ENCODE measurements around the gene KRTAP1-3.

Gene KRTAP1-3

DNA sequence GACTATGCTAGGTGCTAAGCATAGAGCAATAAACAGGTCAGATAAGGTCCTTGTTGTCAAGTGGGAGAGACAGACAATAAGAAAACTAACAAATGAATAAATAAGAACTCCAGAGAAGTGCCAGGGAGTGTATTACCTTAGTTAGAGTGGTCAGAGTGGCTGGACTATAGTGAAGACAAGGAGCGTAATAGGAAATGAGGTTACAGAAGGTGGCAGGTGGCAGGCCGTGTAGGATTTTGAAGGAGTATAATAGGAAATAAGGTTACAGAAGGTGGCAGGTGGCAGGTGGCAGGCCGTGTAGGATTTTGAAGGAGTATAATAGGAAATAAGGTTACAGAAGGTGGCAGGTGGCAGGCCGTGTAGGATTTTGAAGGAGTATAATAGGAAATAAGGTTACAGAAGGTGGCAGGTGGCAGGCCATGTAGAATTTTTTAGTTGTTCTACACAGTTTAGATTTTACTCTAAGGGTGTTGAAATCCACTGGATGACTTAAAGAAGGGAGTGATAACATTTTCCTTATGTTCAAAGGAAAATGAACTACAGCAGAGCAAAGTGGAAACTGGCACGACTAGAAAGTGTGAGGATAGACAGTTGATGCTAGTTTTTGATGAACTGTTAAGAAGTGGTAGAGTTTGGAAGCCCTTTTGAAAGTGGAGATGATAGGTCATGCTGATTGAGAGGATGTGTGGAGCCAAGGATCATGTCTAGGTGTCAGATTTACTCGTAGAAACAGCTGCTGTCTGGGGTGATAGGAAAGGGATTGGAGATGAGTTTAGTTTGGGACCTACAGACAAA, 22.2 kb downstream of the KRTAP1-3 start:
- Histone ChIP-seq H3K27ac (replicated peaks) (no peak overlapping the region), H3K27me3 (ENCODE audit: insufficient read depth, poor library complexity, severe bottlenecking) (peaks cover 2% of the 10 kb centered on the region), H3K4me3 (replicated peaks; ENCODE audit: insufficient read depth, low read length) (no peak overlapping the region)
- no peak for DNase-seq (ENCODE audit: low read depth in 1 of 2, low spot score in 1 of 2)
- TF ChIP-seq SPI1 (IDR thresholded peaks at IDR 0.05; ENCODE audit: borderline replicate concordance, low read depth) (no peak), POLR2AphosphoS5 (IDR thresholded peaks at IDR 0.05; ENCODE audit: low read depth) (no peak), GABPA (IDR thresholded peaks at IDR 0.05; ENCODE audit: low read depth) (no peak), CTCF (IDR thresholded peaks at IDR 0.05; ENCODE audit: insufficient read depth, low read length) (no peak)
- TF ChIP-seq, protein P1, sequence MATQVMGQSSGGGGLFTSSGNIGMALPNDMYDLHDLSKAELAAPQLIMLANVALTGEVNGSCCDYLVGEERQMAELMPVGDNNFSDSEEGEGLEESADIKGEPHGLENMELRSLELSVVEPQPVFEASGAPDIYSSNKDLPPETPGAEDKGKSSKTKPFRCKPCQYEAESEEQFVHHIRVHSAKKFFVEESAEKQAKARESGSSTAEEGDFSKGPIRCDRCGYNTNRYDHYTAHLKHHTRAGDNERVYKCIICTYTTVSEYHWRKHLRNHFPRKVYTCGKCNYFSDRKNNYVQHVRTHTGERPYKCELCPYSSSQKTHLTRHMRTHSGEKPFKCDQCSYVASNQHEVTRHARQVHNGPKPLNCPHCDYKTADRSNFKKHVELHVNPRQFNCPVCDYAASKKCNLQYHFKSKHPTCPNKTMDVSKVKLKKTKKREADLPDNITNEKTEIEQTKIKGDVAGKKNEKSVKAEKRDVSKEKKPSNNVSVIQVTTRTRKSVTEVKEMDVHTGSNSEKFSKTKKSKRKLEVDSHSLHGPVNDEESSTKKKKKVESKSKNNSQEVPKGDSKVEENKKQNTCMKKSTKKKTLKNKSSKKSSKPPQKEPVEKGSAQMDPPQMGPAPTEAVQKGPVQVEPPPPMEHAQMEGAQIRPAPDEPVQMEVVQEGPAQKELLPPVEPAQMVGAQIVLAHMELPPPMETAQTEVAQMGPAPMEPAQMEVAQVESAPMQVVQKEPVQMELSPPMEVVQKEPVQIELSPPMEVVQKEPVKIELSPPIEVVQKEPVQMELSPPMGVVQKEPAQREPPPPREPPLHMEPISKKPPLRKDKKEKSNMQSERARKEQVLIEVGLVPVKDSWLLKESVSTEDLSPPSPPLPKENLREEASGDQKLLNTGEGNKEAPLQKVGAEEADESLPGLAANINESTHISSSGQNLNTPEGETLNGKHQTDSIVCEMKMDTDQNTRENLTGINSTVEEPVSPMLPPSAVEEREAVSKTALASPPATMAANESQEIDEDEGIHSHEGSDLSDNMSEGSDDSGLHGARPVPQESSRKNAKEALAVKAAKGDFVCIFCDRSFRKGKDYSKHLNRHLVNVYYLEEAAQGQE (IDR thresholded peaks at IDR 0.05; ENCODE audit: insufficient replicate concordance, low read depth): no peak

DNA sequence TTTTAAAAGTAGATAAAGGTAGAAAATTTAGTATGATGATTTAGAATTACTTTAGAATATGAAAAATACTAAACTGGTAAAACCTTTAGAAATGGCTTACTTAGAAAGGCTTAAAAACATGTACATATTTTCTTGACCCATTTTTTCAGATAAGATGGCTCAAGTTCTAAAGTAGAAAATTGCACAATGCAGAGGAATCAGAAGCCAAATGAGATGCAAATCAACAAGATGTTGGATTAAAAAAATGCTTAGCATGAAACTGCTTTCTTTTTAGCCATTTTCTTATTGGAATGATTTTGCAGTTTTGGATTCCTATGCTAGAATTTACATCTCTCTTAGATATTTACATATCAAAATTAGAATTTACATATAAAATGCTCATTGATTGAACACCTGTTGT, 24.2 kb downstream of the KRTAP1-3 start:
- no peak overlapping the region for H3K27ac ChIP-seq (replicated peaks)
- peaks cover 2% of the 10 kb centered on the region for H3K27me3 ChIP-seq (ENCODE audit: insufficient read depth, poor library complexity, severe bottlenecking)
- no peak for TF ChIP-seq POLR2AphosphoS5 (IDR thresholded peaks at IDR 0.05; ENCODE audit: low read depth)
- TF ChIP-seq, protein P1 (IDR thresholded peaks at IDR 0.05; ENCODE audit: insufficient replicate concordance, low read depth): no peak
- TF ChIP-seq GABPA (IDR thresholded peaks at IDR 0.05; ENCODE audit: low read depth): no peak
- TF ChIP-seq SPI1 (IDR thresholded peaks at IDR 0.05; ENCODE audit: borderline replicate concordance, low read depth): no peak
- no peak for TF ChIP-seq CTCF (IDR thresholded peaks at IDR 0.05; ENCODE audit: insufficient read depth, low read length)
- no peak overlapping the region for H3K4me3 ChIP-seq (replicated peaks; ENCODE audit: insufficient read depth, low read length)
- no peak for DNase-seq (ENCODE audit: low read depth in 1 of 2, low spot score in 1 of 2)

DNA sequence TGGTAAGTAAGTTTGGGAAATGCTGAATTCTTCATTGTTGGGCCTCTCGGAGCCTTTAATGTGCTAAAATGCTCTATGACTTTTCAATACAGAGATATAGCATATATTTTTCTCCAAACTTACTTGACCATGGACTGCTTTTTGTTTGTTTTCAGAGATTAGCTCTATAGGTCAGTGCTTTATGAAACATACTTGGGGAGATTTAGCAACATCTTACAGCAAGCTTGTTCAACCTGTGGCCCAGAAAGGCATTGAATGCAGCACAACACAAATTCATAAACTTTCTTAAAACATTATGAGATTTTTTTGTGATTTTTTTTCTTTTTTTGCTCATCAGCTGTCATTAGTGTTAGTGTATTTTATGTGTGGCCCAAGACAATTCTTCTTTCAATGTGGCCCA, 24.7 kb downstream of the KRTAP1-3 start:
- no peak overlapping the region for H3K4me3 ChIP-seq (replicated peaks; ENCODE audit: insufficient read depth, low read length)
- no peak for TF ChIP-seq CTCF (IDR thresholded peaks at IDR 0.05; ENCODE audit: insufficient read depth, low read length)
- TF ChIP-seq POLR2AphosphoS5 (IDR thresholded peaks at IDR 0.05; ENCODE audit: low read depth): no peak
- no peak for TF ChIP-seq SPI1 (IDR thresholded peaks at IDR 0.05; ENCODE audit: borderline replicate concordance, low read depth)
- no peak for TF ChIP-seq GABPA (IDR thresholded peaks at IDR 0.05; ENCODE audit: low read depth)
- H3K27ac ChIP-seq (replicated peaks): no peak overlapping the region
- H3K27me3 ChIP-seq (ENCODE audit: insufficient read depth, poor library complexity, severe bottlenecking): peaks cover 2% of the 10 kb centered on the region
- DNase-seq (ENCODE audit: low read depth in 1 of 2, low spot score in 1 of 2): no peak

Data from HL-60 (cell line).